C4-2B (cell line): ENCODE measurements around the gene KLHL35.

Source experiments
- ZFX ChIP-seq: fragments of 450-650 bp; IDR thresholded peaks from 2 replicates; pipeline ENCODE4 v1.6.1; 2017
- TF ChIP-seq, protein P1 (sequence below): fragments of 450-650 bp; conservative IDR thresholded peaks from 2 replicates; pipeline ENCODE4 v1.5.1; 2017; ENCODE audit warnings: mild to moderate bottlenecking

DNA sequence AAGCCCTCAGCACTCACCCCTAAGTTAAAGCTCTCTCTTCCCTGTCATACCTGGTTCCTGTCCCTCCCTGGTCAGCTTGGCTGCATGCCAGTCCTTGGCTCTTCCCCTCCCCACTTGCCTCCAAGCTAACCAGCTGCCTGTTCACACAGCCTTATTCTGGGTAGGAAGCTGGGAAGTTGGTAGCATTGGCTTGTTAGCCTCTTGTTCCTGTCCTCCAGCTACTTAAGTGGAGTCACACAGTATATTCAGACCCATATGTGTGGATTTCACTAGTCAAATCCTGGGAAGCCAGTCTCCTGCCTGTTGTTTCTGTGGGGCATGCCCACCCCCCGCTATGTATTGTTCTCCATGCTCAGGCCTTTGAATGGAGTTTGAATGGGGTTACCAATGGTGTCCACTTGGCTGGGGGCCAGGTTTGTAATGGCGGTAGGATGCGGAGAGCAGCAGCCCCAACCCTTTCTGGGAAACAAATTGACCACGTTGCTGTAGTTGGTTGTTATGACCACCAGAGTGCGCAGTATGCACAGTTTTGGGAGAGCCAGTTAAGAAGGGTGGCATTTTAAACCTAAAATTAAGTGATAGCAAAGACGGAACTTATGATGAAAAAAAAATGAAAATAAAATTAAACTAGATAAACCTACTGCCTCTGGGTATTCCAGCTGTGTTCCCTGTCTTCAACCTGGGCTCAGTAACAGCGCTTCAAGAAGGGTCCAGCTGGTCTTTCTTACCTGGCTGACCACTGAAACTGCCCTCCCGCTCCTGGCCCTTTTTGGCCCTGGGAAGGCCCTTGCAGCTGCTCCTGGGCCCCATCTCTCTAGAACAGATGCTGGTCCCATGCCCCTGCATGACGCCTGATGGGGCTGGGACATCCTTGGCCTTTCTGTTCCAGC, 44.4 kb downstream of the KLHL35 start:
- TF ChIP-seq, protein P1, sequence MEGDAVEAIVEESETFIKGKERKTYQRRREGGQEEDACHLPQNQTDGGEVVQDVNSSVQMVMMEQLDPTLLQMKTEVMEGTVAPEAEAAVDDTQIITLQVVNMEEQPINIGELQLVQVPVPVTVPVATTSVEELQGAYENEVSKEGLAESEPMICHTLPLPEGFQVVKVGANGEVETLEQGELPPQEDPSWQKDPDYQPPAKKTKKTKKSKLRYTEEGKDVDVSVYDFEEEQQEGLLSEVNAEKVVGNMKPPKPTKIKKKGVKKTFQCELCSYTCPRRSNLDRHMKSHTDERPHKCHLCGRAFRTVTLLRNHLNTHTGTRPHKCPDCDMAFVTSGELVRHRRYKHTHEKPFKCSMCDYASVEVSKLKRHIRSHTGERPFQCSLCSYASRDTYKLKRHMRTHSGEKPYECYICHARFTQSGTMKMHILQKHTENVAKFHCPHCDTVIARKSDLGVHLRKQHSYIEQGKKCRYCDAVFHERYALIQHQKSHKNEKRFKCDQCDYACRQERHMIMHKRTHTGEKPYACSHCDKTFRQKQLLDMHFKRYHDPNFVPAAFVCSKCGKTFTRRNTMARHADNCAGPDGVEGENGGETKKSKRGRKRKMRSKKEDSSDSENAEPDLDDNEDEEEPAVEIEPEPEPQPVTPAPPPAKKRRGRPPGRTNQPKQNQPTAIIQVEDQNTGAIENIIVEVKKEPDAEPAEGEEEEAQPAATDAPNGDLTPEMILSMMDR, result peak; percentile 95
- TF ChIP-seq ZFX, result no peak
